ENCODE results near the gene LGI4.

LGI4 gene

GRCh38 chr19:35122687-35123551 is 11.9 kb downstream of the LGI4 start:
- no peak for TF ChIP-seq FOXP2 (optimal IDR thresholded peaks at IDR 0.05; ENCODE audit: borderline replicate concordance, extremely low read depth, extremely low read length, insufficient read depth)
- no peak for TF ChIP-seq POLR2AphosphoS5 (IDR thresholded peaks at IDR 0.05; ENCODE audit: low read depth, low read length)
- TF ChIP-seq SIN3A (IDR thresholded peaks at IDR 0.05; ENCODE audit: borderline replicate concordance, insufficient read depth, low read length): no peak
- TF ChIP-seq, protein P1, sequence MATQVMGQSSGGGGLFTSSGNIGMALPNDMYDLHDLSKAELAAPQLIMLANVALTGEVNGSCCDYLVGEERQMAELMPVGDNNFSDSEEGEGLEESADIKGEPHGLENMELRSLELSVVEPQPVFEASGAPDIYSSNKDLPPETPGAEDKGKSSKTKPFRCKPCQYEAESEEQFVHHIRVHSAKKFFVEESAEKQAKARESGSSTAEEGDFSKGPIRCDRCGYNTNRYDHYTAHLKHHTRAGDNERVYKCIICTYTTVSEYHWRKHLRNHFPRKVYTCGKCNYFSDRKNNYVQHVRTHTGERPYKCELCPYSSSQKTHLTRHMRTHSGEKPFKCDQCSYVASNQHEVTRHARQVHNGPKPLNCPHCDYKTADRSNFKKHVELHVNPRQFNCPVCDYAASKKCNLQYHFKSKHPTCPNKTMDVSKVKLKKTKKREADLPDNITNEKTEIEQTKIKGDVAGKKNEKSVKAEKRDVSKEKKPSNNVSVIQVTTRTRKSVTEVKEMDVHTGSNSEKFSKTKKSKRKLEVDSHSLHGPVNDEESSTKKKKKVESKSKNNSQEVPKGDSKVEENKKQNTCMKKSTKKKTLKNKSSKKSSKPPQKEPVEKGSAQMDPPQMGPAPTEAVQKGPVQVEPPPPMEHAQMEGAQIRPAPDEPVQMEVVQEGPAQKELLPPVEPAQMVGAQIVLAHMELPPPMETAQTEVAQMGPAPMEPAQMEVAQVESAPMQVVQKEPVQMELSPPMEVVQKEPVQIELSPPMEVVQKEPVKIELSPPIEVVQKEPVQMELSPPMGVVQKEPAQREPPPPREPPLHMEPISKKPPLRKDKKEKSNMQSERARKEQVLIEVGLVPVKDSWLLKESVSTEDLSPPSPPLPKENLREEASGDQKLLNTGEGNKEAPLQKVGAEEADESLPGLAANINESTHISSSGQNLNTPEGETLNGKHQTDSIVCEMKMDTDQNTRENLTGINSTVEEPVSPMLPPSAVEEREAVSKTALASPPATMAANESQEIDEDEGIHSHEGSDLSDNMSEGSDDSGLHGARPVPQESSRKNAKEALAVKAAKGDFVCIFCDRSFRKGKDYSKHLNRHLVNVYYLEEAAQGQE (IDR thresholded peaks at IDR 0.05; ENCODE audit: insufficient read depth in 1 of 2, low read depth in 2 of 2, low read length in 2 of 2): no peak
- TF ChIP-seq TAF1 (IDR thresholded peaks at IDR 0.05; ENCODE audit: borderline replicate concordance, insufficient read depth, low read length): no peak

- TF ChIP-seq, protein P1 (IDR thresholded peaks at IDR 0.05; ENCODE audit: insufficient read depth in 1 of 2, low read depth in 2 of 2, low read length in 2 of 2): no peak
- TF ChIP-seq POLR2AphosphoS5 (IDR thresholded peaks at IDR 0.05; ENCODE audit: low read depth, low read length) (no peak), TAF1 (IDR thresholded peaks at IDR 0.05; ENCODE audit: borderline replicate concordance, insufficient read depth, low read length) (no peak), SIN3A (IDR thresholded peaks at IDR 0.05; ENCODE audit: borderline replicate concordance, insufficient read depth, low read length) (no peak), FOXP2 (optimal IDR thresholded peaks at IDR 0.05; ENCODE audit: borderline replicate concordance, extremely low read depth, extremely low read length, insufficient read depth) (no peak)
Measured at GRCh38 chr19:35120898-35121297, 14.0 kb downstream of the LGI4 start.

DNA sequence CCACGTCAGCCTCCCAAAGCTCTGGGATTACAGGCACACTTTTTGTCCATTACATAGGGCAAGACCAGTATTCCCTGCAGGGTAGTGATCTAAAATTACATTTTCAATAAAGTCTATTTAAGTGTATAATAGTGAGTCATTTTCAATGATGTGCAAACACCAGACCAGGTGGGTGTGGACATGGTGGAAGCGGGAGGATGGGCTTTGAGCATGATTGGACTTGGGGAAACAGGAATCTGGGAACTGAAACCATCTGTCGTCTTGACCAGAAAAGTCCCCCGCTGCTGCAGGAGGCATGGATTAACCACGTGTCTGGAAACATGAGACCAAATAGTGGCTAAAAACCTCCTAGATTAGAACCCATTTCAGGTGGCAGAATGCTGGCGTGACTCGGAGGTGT is 14.4 kb downstream of the LGI4 start:
- TF ChIP-seq FOXP2 (optimal IDR thresholded peaks at IDR 0.05; ENCODE audit: borderline replicate concordance, extremely low read depth, extremely low read length, insufficient read depth) (no peak), TAF1 (IDR thresholded peaks at IDR 0.05; ENCODE audit: borderline replicate concordance, insufficient read depth, low read length) (no peak), SIN3A (IDR thresholded peaks at IDR 0.05; ENCODE audit: borderline replicate concordance, insufficient read depth, low read length) (no peak), POLR2AphosphoS5 (IDR thresholded peaks at IDR 0.05; ENCODE audit: low read depth, low read length) (no peak)
- TF ChIP-seq, protein P1 (IDR thresholded peaks at IDR 0.05; ENCODE audit: insufficient read depth in 1 of 2, low read depth in 2 of 2, low read length in 2 of 2): no peak

DNA sequence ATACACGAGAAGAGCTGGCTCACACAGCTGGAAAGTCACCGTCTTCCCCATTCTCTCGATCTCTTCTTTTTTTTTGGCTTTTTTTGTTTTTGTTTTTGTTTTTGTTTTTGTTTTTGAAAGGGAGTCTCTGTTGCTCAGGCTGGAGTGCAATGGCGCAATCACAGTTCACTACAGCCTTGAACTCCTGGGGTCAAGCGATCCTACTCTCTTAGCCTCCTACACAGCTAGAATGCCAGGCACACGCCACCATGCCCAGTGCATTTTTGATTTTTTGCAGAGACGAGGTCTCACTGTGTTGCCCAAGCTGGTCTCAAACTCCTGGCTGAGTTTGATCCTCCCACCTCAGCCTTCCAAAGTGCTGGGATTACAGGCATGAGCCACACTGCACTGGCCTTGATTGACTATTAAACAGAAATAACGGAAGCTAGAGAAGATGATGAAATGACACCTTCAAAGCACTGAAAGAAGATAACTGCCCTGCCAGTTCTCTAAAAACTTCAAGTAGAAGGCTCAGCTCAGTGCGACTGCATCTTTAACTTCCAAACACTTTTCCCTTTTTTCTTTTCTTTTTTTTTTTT is 15.2 kb downstream of the LGI4 start:
- TF ChIP-seq, protein P1 (IDR thresholded peaks at IDR 0.05; ENCODE audit: insufficient read depth in 1 of 2, low read depth in 2 of 2, low read length in 2 of 2): no peak
- no peak for TF ChIP-seq SIN3A (IDR thresholded peaks at IDR 0.05; ENCODE audit: borderline replicate concordance, insufficient read depth, low read length)
- no peak for TF ChIP-seq FOXP2 (optimal IDR thresholded peaks at IDR 0.05; ENCODE audit: borderline replicate concordance, extremely low read depth, extremely low read length, insufficient read depth)
- TF ChIP-seq TAF1 (IDR thresholded peaks at IDR 0.05; ENCODE audit: borderline replicate concordance, insufficient read depth, low read length): no peak
- TF ChIP-seq POLR2AphosphoS5 (IDR thresholded peaks at IDR 0.05; ENCODE audit: low read depth, low read length): no peak
